BE2C (cell line): ENCODE measurements around the gene KRT1.

Experiments
- DNase-seq: peaks from one replicate; pipeline ENCODE4 v3.0.0-alpha.2; 2020
- H3K27me3 ChIP-seq: fragments of 250-450 bp; sonication (Bioruptor Pico); 2 replicates; pipeline ENCODE4 v1.5.1; 2020; ENCODE audit warnings: mild to moderate bottlenecking
- H3K36me3 ChIP-seq: fragments of 250-450 bp; sonication (Bioruptor Pico); 2 replicates; pipeline ENCODE4 v1.5.1; 2020; ENCODE audit warnings: mild to moderate bottlenecking
- H3K4me1 ChIP-seq: fragments of 250-450 bp; sonication (Bioruptor Pico); 2 replicates; pipeline ENCODE4 v1.5.1; 2020
- H3K4me3 ChIP-seq: 2 replicates; pipeline ENCODE4 v1.5.1; 2011; ENCODE audit warnings: low read depth, low read length
- H3K9me3 ChIP-seq: fragments of 250-450 bp; sonication (Bioruptor Pico); 2 replicates; pipeline ENCODE4 v1.5.1; 2020
- TF ChIP-seq, protein P1 (sequence below): IDR thresholded peaks from 2 replicates; pipeline ENCODE4 v1.5.1; 2012; ENCODE audit warnings: mild to moderate bottlenecking, low read depth, low read length

KRT1 gene

GRCh38 chr12:52647601-52648000 lies 32.6 kb downstream of the KRT1 start:
- H3K9me3 ChIP-seq, result no peaks in the 10 kb centered on the region
- H3K27me3 ChIP-seq, result peaks cover 19% of the 10 kb centered on the region
- no peaks in the 10 kb centered on the region for H3K36me3 ChIP-seq
- no peak overlapping the region for H3K4me3 ChIP-seq
- no peak for DNase-seq
- TF ChIP-seq, protein P1, sequence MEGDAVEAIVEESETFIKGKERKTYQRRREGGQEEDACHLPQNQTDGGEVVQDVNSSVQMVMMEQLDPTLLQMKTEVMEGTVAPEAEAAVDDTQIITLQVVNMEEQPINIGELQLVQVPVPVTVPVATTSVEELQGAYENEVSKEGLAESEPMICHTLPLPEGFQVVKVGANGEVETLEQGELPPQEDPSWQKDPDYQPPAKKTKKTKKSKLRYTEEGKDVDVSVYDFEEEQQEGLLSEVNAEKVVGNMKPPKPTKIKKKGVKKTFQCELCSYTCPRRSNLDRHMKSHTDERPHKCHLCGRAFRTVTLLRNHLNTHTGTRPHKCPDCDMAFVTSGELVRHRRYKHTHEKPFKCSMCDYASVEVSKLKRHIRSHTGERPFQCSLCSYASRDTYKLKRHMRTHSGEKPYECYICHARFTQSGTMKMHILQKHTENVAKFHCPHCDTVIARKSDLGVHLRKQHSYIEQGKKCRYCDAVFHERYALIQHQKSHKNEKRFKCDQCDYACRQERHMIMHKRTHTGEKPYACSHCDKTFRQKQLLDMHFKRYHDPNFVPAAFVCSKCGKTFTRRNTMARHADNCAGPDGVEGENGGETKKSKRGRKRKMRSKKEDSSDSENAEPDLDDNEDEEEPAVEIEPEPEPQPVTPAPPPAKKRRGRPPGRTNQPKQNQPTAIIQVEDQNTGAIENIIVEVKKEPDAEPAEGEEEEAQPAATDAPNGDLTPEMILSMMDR, result no peak
- no peaks in the 10 kb centered on the region for H3K4me1 ChIP-seq

GRCh38 chr12:52646613-52647012 lies 33.6 kb downstream of the KRT1 start:
- Histone ChIP-seq H3K27me3 (peaks cover 26% of the 10 kb centered on the region), H3K4me3 (no peak overlapping the region), H3K9me3 (no peaks in the 10 kb centered on the region), H3K36me3 (no peaks in the 10 kb centered on the region), H3K4me1 (no peaks in the 10 kb centered on the region)
- DNase-seq, result no peak
- TF ChIP-seq, protein P1, result no peak

GRCh38 chr12:52645982-52646381 lies 34.2 kb downstream of the KRT1 start:
- TF ChIP-seq, protein P1, result no peak
- Histone ChIP-seq H3K4me3 (no peak overlapping the region), H3K4me1 (no peaks in the 10 kb centered on the region), H3K36me3 (no peaks in the 10 kb centered on the region), H3K27me3 (peaks cover 27% of the 10 kb centered on the region), H3K9me3 (no peaks in the 10 kb centered on the region)
- no peak for DNase-seq

GRCh38 chr12:52645120-52645761 lies 35.0 kb downstream of the KRT1 start:
- Histone ChIP-seq H3K36me3 (no peaks in the 10 kb centered on the region), H3K27me3 (peaks cover 27% of the 10 kb centered on the region), H3K4me3 (no peak overlapping the region), H3K9me3 (no peaks in the 10 kb centered on the region), H3K4me1 (no peaks in the 10 kb centered on the region)
- TF ChIP-seq, protein P1, result no peak
- DNase-seq, result no peak

- TF ChIP-seq, protein P1, result no peak
Measured at GRCh38 chr12:52644078-52644415, 36.2 kb downstream of the KRT1 start.

GRCh38 chr12:52643233-52644077 lies 36.8 kb downstream of the KRT1 start:
- peaks cover 27% of the 10 kb centered on the region for H3K27me3 ChIP-seq
- H3K36me3 ChIP-seq, result no peaks in the 10 kb centered on the region
- H3K9me3 ChIP-seq, result no peaks in the 10 kb centered on the region
- TF ChIP-seq, protein P1, result no peak
- H3K4me3 ChIP-seq, result no peak overlapping the region
- H3K4me1 ChIP-seq, result no peaks in the 10 kb centered on the region
- DNase-seq, result no peak

More at GRCh38 chr12:52644078-52644415, 36.2 kb downstream of the KRT1 start:
- H3K27me3 ChIP-seq, result peaks cover 27% of the 10 kb centered on the region
- no peak for DNase-seq
- H3K36me3 ChIP-seq, result no peaks in the 10 kb centered on the region
- no peaks in the 10 kb centered on the region for H3K9me3 ChIP-seq
- no peaks in the 10 kb centered on the region for H3K4me1 ChIP-seq
- H3K4me3 ChIP-seq, result no peak overlapping the region
